Gastroesophageal sphincter (tissue), 4 donors: ENCODE data around the gene KCNMA1. TPM values are rescaled to one million over a fixed set of nuclear protein-coding genes. Genes with fewer than 3 reads are reported as not detected.

Experiments
- ATAC-seq: fragments of 150-250 bp; one replicate; pipeline ENCODE4 v1.9.1; 2016; ENCODE audit warnings: mild to moderate bottlenecking, moderate library complexity
- H3K27ac ChIP-seq, 4 donors: fragments of 200-600 bp; sonication (generic) in 3 of 4; 1 replicate in 3 of 4; 2 replicates in 1 of 4; pipeline ENCODE4 v1.5.1; 2016 to 2019
- H3K27me3 ChIP-seq: fragments of 200-600 bp; sonication (generic); one replicate; pipeline ENCODE4 v1.5.1; 2019
- H3K36me3 ChIP-seq, 2 donors: fragments of 200-600 bp; sonication (generic); one replicate each; pipeline ENCODE4 v1.5.1; 2019; ENCODE audit warnings: control low read depth in 1 of 2
- H3K4me1 ChIP-seq, 3 donors: fragments of 200-600 bp; sonication (generic); 1 replicate in 2 of 3; 2 replicates in 1 of 3; pipeline ENCODE4 v1.5.1; 2016 to 2019; ENCODE audit warnings: control low read depth in 2 of 3
- H3K4me3 ChIP-seq, 2 donors: fragments of 200-600 bp; sonication (generic); one replicate each; pipeline ENCODE4 v1.5.1; 2019; ENCODE audit warnings: mild to moderate bottlenecking in 1 of 2, moderate library complexity in 1 of 2
- H3K9me3 ChIP-seq, 3 donors: fragments of 200-600 bp; sonication (generic); one replicate each; pipeline ENCODE4 v1.5.1; 2017 to 2019; ENCODE audit warnings: control low read depth in 2 of 3
- CTCF ChIP-seq, 4 experiments: fragments of 200-600 bp in 2 of 4; fragments of 450-650 bp in 2 of 4; sonication (generic) in 1 of 4; IDR thresholded peaks; one replicate each; pipeline ENCODE4 v1.5.1; 2017 to 2019; ENCODE audit warnings: antibody characterized with exemption in 4 of 4, mild to moderate bottlenecking in 2 of 4, moderate library complexity in 2 of 4
- EP300 ChIP-seq: sonication (generic); formaldehyde crosslinking; IDR thresholded peaks from one replicate; pipeline ENCODE4 v1.6.1; 2017; ENCODE audit warnings: antibody characterized with exemption, mild to moderate bottlenecking
- POLR2A ChIP-seq, 2 donors: fragments of 450-650 bp; IDR thresholded peaks; one replicate each; pipeline ENCODE4 v1.6.1; 2017; ENCODE audit warnings: antibody characterized with exemption in 2 of 2, mild to moderate bottlenecking in 2 of 2, moderate library complexity in 1 of 2
- POLR2AphosphoS5 ChIP-seq: sonication (generic); formaldehyde crosslinking; IDR thresholded peaks from one replicate; pipeline ENCODE4 v1.6.1; 2017; ENCODE audit warnings: antibody characterized with exemption
- WGBS, 2 donors: methylation state at CpG; one replicate each; pipeline ENCODE4 v1.1.5; 2018; ENCODE audit warnings: low coverage in 1 of 2; 5-methylcytosine and 5-hydroxymethylcytosine counted together
- total RNA-seq, 4 donors: library from RNA; depleted of rRNA; stranded (reverse); fragments of >200 nt; gene quantifications; one replicate each; pipeline ENCODE4 v1.1.0, GENCODE V29; 2016

The KCNMA1 gene
- total RNA-seq, 4 donors from 2014 or later, result 168 to 389 (median 323) TPM

GRCh38 chr10:77305650-77306632 lies 331.7 kb downstream of the KCNMA1 start:
- WGBS, 2 donors, result 76 to 77% methylated on average over 3 of the region's 3 CpGs
- no peak for ATAC-seq
- no peaks in the 10 kb centered on the region for H3K27me3 ChIP-seq
- H3K36me3 ChIP-seq, result no peaks in the 10 kb centered on the region
- TF ChIP-seq CTCF (IDR thresholded peaks at IDR 0.05), result no peak
- no peak for TF ChIP-seq POLR2A (IDR thresholded peaks at IDR 0.05)
- no peak for TF ChIP-seq POLR2AphosphoS5
- TF ChIP-seq EP300, result no peak
- no peaks in the 10 kb centered on the region for H3K9me3 ChIP-seq
- no peak overlapping the region for H3K27ac ChIP-seq
- H3K4me1 ChIP-seq, result peaks cover 0 to 45% (median 7%) of the 10 kb centered on the region in 3 donors
- no peak overlapping the region for H3K4me3 ChIP-seq

GRCh38 chr10:77304192-77304591 lies 333.4 kb downstream of the KCNMA1 start:
- no peak for ATAC-seq
- Histone ChIP-seq H3K36me3 (no peaks in the 10 kb centered on the region), H3K27me3 (no peaks in the 10 kb centered on the region), H3K27ac (no peak overlapping the region), H3K9me3 (no peaks in the 10 kb centered on the region), H3K4me3 (no peak overlapping the region), H3K4me1 (peaks cover 0 to 41% (median 4%) of the 10 kb centered on the region in 3 donors)
- TF ChIP-seq POLR2A (IDR thresholded peaks at IDR 0.05) (no peak), EP300 (no peak), POLR2AphosphoS5 (no peak)
- WGBS, 2 donors, result 100% methylated on average over 1 to 2 of the region's 3 CpGs

GRCh38 chr10:77301305-77301730 lies 336.3 kb downstream of the KCNMA1 start:
- Histone ChIP-seq H3K27me3 (no peaks in the 10 kb centered on the region), H3K4me1 (peaks cover 0 to 49% (median 4%) of the 10 kb centered on the region in 3 donors), H3K27ac (no peak overlapping the region), H3K4me3 (no peak overlapping the region), H3K9me3 (no peaks in the 10 kb centered on the region), H3K36me3 (no peaks in the 10 kb centered on the region)
- no peak for TF ChIP-seq POLR2A (IDR thresholded peaks at IDR 0.05)
- TF ChIP-seq EP300, result no peak
- no peak for TF ChIP-seq CTCF (IDR thresholded peaks at IDR 0.05)
- TF ChIP-seq POLR2AphosphoS5, result no peak
- WGBS, 2 donors, result 48 to 70% methylated on average over 1 to 3 of the region's 3 CpGs
- no peak for ATAC-seq

- no peaks in the 10 kb centered on the region for H3K27me3 ChIP-seq
- 77% methylated on average over 2 of the region's 3 CpGs; no CpG with 5 or more reads in 1 of the 2 donors for WGBS, 2 donors
- H3K4me3 ChIP-seq, result no peak overlapping the region
- ATAC-seq, result no peak
- H3K4me1 ChIP-seq, result peaks cover 0 to 45% (median 4%) of the 10 kb centered on the region in 3 donors
- no peak overlapping the region for H3K27ac ChIP-seq
- no peaks in the 10 kb centered on the region for H3K9me3 ChIP-seq
- TF ChIP-seq EP300 (no peak), POLR2A (IDR thresholded peaks at IDR 0.05) (no peak), CTCF (IDR thresholded peaks at IDR 0.05) (no peak), POLR2AphosphoS5 (no peak)
- H3K36me3 ChIP-seq, result no peaks in the 10 kb centered on the region
Observed at GRCh38 chr10:77300682-77301302, 336.8 kb downstream of the KCNMA1 start.

GRCh38 chr10:77299320-77299719 lies 338.3 kb downstream of the KCNMA1 start:
- no peak for ATAC-seq
- H3K36me3 ChIP-seq, result no peaks in the 10 kb centered on the region
- H3K4me1 ChIP-seq, result peaks cover 0 to 50% (median 4%) of the 10 kb centered on the region in 3 donors
- no peaks in the 10 kb centered on the region for H3K9me3 ChIP-seq
- TF ChIP-seq POLR2A (IDR thresholded peaks at IDR 0.05) (no peak), POLR2AphosphoS5 (no peak), EP300 (no peak), CTCF (IDR thresholded peaks at IDR 0.05) (no peak)
- H3K27me3 ChIP-seq, result no peaks in the 10 kb centered on the region
- peak overlapping the region in 1 of 4 donors; percentile 14 for H3K27ac ChIP-seq
- 62 to 65% methylated on average over 4 to 6 of the region's 7 CpGs for WGBS, 2 donors
- H3K4me3 ChIP-seq, result no peak overlapping the region
